Subcutaneous adipose tissue (tissue), 4 donors: ENCODE measurements around the gene SPDYE6. TPM values are rescaled to one million over a fixed set of nuclear protein-coding genes. Genes with fewer than 3 reads are reported as not detected.

Experiments
- total RNA-seq, 4 donors: library from RNA; depleted of rRNA; stranded (reverse); fragments of >200 nt; gene quantifications; one replicate each; pipeline ENCODE4 v1.1.0, GENCODE V29; 2016
- TF ChIP-seq, protein P1 (sequence below): fragments of 450-650 bp; IDR thresholded peaks from one replicate; pipeline ENCODE4 v1.5.1; 2016; ENCODE audit warnings: low read depth, mild to moderate bottlenecking, control low read depth, antibody characterized with exemption, moderate library complexity

SPDYE6 gene
- total RNA-seq, 4 donors from 2014 or later: not detected

DNA sequence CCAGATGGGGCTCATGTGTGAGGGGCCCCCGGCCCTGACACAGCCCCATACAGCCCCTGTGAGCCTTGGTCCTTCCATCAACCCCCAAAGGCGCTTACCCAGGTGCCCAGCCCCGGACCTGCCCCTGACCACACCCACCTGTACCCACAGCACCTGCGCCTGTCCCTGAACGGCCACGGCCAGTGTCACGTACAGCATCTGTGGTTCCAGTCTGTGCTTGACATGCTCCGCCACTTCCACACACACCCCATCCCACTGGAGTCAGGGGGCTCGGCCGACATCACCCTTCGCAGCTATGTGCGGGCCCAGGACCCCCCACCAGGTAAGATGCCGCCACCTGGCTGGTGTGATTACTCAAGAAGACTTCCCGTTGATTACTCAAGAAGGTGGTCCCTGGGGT, 36.1 kb downstream of the SPDYE6 start:
- TF ChIP-seq, protein P1, sequence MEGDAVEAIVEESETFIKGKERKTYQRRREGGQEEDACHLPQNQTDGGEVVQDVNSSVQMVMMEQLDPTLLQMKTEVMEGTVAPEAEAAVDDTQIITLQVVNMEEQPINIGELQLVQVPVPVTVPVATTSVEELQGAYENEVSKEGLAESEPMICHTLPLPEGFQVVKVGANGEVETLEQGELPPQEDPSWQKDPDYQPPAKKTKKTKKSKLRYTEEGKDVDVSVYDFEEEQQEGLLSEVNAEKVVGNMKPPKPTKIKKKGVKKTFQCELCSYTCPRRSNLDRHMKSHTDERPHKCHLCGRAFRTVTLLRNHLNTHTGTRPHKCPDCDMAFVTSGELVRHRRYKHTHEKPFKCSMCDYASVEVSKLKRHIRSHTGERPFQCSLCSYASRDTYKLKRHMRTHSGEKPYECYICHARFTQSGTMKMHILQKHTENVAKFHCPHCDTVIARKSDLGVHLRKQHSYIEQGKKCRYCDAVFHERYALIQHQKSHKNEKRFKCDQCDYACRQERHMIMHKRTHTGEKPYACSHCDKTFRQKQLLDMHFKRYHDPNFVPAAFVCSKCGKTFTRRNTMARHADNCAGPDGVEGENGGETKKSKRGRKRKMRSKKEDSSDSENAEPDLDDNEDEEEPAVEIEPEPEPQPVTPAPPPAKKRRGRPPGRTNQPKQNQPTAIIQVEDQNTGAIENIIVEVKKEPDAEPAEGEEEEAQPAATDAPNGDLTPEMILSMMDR: no peak

DNA sequence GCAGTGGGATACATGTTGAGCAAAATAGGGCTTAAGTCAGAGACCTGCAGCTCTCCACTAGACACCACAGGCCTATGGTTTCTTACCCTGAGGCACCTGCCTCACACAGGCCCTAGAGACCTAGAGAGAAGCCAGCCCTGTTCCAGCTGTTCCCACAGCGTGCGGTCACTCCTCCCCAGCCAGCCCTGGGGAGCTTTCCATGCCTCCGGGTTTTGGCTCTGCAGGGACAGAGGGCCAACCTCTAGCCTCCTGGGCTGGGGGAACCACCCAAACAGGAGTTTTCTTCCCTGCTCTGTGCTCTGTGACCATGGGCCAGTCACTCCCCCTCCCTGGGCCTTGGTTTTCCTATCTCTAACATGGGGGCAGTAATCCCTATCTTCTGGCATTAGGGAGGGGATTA, 36.6 kb downstream of the SPDYE6 start:
- TF ChIP-seq, protein P1: no peak

DNA sequence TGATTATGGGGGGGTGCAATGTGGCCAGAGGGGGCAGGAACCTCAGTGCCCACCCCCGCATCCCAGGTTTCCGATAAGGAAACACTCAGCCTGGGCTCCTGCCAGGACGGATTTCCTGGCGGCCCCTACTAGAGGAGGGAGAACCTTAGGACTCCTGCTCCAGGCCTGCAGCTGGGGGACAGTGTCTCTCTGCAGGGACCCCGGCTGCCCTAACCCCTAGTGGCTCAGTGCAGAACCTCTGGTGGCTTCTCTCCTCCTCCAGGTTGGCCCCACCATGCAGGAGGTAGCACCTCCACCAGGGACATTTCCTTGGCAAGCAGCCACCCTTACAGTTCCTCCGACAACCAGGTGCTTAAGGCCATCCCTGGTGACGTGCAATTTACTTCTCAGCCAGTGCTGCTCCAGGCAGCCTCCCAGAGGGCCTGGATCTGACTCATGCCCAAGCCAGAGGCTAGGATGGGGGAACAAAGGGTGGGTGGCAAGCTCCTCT, 37.7 kb downstream of the SPDYE6 start:
- TF ChIP-seq, protein P1: no peak

DNA sequence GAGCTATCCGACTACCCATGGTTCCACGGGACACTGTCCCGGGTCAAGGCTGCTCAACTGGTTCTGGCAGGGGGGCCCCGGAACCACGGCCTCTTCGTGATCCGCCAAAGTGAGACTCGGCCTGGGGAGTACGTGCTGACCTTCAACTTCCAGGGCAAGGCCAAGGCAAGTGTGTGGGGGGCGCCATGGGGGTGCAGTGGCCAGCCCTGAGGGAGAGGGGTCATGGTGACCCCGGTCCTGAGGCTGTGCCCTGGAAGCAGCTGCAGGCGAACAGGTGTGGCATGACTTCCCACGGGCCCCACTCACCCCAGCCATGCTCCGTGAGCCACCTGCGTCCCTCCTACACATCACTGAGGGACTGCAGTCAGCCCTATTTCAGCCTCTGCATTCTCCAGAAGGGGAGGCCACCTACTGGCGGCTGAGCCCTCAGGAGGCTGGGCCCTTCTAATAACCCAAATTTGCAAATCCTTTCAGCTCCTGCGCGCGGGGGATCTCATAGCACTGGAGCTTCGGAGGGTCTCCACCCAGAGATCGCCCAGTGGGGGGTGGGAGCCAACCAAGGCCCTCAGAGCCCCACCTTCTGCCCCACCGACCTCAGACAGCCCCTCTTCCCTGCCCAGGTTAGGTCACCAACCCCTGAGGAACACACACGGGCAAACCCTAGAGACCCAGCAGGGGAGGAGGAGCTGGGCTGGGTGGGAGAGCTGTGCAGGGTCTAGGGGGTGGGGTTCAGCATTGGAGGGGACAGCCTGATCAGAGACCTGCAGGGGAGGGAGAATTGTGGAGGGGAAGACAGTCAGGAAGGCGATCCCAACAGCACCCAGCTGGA, 38.8 kb downstream of the SPDYE6 start:
- TF ChIP-seq, protein P1: no peak

DNA sequence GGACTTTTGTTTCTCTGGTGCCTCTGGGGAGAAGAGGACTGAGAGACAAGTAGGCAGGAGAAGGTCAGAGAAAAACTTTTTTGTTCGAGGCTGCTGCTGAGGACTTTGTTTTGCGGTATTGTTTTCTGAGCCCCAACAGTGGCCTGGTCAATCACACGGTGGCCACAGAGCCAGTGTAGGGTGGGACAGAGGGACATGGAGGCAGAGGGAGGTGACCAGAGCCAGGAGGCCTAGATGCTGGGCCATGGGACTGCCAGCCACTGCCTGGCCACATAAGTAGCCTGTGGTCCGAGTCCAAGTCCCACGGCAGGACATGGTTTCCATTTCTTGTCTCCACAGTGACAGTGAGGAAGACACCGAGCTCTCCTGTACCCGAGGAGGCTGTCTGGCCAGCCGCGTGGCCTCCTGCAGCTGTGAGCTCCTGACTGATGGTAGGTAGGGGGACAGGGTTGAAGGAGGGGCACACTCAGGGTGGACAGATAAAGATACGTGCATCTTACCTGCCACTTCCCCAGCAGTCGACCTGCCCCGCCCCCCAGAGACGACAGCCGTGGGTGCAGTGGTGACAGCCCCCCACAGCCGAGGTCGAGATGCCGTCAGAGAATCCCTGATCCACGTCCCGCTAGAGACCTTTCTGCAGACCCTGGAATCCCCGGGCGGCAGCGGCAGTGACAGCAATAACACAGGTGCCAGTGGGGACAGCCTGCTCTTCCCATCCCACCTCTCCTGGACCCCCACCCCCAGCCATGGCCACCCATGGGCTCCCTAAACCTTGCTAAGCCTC, 42.1 kb downstream of the SPDYE6 start:
- TF ChIP-seq, protein P1: no peak

DNA sequence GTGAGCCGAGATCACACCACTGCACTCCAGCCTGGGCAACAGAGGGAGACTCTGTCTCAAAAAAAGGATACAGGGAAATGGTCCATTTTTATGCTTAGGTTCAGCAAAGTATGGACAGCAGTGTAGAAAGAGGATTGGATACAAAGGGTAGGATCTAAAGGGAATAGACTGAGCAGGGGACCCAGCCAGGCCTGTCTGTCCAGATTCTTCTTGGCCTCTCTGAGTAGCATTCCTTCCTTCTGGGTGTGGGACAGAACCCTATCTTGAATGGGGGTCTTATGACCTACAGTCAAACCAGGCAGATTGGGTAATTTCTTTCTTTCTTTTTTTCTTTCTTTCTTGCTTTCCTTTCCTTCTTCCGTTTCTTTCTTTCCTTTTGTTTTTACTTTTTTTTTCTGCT, 43.9 kb downstream of the SPDYE6 start:
- TF ChIP-seq, protein P1: no peak

DNA sequence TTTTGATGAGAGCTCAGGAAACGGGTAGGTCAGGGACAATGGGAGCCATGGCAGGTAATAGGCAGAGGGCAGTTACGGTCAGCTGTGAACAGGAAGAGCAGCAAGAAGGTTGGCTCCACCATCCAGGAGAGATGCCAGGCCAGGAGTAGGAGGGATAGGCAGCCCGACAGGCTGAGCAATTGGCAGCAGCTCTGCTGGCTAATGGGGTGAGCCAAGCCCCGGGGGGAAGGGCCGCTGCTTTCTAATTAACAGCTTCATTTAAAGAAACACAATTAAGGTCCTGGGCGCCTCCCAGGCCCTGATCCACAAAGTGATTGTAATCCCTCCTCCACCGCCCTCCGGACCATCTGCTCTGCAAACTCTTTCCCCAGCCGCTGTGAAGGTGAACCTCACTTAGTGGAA, 45.8 kb downstream of the SPDYE6 start:
- TF ChIP-seq, protein P1: no peak
